Sigmoid colon (tissue), 4 donors: ENCODE results near the gene DSCAML1.

Experiments
- CTCF ChIP-seq, 4 experiments: fragments of 450-650 bp in 3 of 4; fragments of 200-600 bp in 1 of 4; IDR thresholded peaks; one replicate each; pipeline ENCODE4 v1.5.1; 2016 to 2019; ENCODE audit warnings: antibody characterized with exemption in 4 of 4, mild to moderate bottlenecking in 3 of 4, moderate library complexity in 2 of 4
- POLR2A ChIP-seq, 2 donors: fragments of 450-650 bp; IDR thresholded peaks; one replicate each; pipeline ENCODE4 v1.6.1; 2016; ENCODE audit warnings: antibody characterized with exemption in 2 of 2, mild to moderate bottlenecking in 2 of 2, moderate library complexity in 2 of 2
- POLR2AphosphoS5 ChIP-seq, 4 donors: sonication (generic); formaldehyde crosslinking; IDR thresholded peaks; one replicate each; pipeline ENCODE4 v1.6.1; 2017; ENCODE audit warnings: antibody characterized with exemption in 4 of 4

- no peak for TF ChIP-seq CTCF (IDR thresholded peaks at IDR 0.05)
- TF ChIP-seq POLR2AphosphoS5 (IDR thresholded peaks at IDR 0.05) = no peak
- TF ChIP-seq POLR2A (IDR thresholded peaks at IDR 0.05) = no peak
Measured at GRCh38 chr11:117794772-117795629, 2.0 kb downstream of the DSCAML1 start.
